ENCODE measurements around the gene ABRACL.

The ABRACL gene

DNA sequence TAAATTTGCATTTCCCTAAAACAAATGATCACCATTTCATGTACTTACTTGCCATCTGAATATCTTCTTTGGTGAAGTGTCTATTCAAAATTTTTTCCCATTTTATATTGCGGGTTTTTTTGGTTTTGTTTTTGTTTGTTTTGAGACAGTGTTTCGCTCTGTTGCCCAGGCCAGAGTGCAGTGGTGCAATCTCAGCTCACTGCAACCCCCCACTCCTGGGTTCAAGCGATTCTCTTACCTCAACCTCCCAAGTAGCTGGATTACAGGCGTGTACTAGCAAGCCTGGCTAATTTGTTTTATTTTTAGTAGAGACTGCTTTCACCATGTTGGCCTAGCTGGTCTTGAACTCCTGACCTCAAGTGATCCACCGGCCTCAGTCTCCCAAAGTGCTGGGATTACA is 31.4 kb upstream of the ABRACL start:
- no peak overlapping the region for H3K27ac ChIP-seq
- H3K4me3 ChIP-seq (IDR thresholded peaks at IDR 0.05; ENCODE audit: insufficient read depth, low read depth, low read length), result no peak overlapping the region
- H3K4me1 ChIP-seq (ENCODE audit: low read depth, poor library complexity, severe bottlenecking), result peaks cover 17% of the 10 kb centered on the region
- H4K20me1 ChIP-seq (ENCODE audit: insufficient read depth), result no peaks in the 10 kb centered on the region
- no peak overlapping the region for H3K4me2 ChIP-seq
- H3K9ac ChIP-seq, result no peak overlapping the region
- no peaks in the 10 kb centered on the region for H3K36me3 ChIP-seq (ENCODE audit: insufficient read depth)
- H2AFZ ChIP-seq (ENCODE audit: low read depth), result no peak overlapping the region
- H3K79me2 ChIP-seq (ENCODE audit: insufficient read depth, low read depth), result no peaks in the 10 kb centered on the region
- TF ChIP-seq CTCF (conservative IDR thresholded peaks at IDR 0.05; ENCODE audit: low read depth, low read length), result no peak
- H3K27me3 ChIP-seq (ENCODE audit: insufficient read depth, low read depth), result no peaks in the 10 kb centered on the region

GRCh38 chr6:138999949-139000725 is 28.4 kb upstream of the ABRACL start:
- Histone ChIP-seq H3K4me3 (IDR thresholded peaks at IDR 0.05; ENCODE audit: insufficient read depth, low read depth, low read length) (no peak overlapping the region), H3K9ac (no peak overlapping the region), H3K27ac (peak overlapping the region; percentile 16; the same call in 1 of the 2 replicates), H4K20me1 (ENCODE audit: insufficient read depth) (no peaks in the 10 kb centered on the region), H3K27me3 (ENCODE audit: insufficient read depth, low read depth) (no peaks in the 10 kb centered on the region), H3K36me3 (ENCODE audit: insufficient read depth) (no peaks in the 10 kb centered on the region), H3K4me2 (peak overlapping the region; percentile 52), H3K79me2 (ENCODE audit: insufficient read depth, low read depth) (no peaks in the 10 kb centered on the region), H3K4me1 (ENCODE audit: low read depth, poor library complexity, severe bottlenecking) (peaks cover 17% of the 10 kb centered on the region), H2AFZ (ENCODE audit: low read depth) (peak overlapping the region; percentile 52; the same call in 1 of the 2 replicates)
- TF ChIP-seq CTCF (conservative IDR thresholded peaks at IDR 0.05; ENCODE audit: low read depth, low read length), result no peak

GRCh38 chr6:139003751-139004150 is 24.8 kb upstream of the ABRACL start:
- Histone ChIP-seq H4K20me1 (ENCODE audit: insufficient read depth) (no peaks in the 10 kb centered on the region), H3K4me1 (ENCODE audit: low read depth, poor library complexity, severe bottlenecking) (peaks cover 17% of the 10 kb centered on the region), H3K27me3 (ENCODE audit: insufficient read depth, low read depth) (no peaks in the 10 kb centered on the region), H3K27ac (no peak overlapping the region), H3K4me3 (IDR thresholded peaks at IDR 0.05; ENCODE audit: insufficient read depth, low read depth, low read length) (no peak overlapping the region), H3K36me3 (ENCODE audit: insufficient read depth) (no peaks in the 10 kb centered on the region), H3K9ac (no peak overlapping the region), H2AFZ (ENCODE audit: low read depth) (no peak overlapping the region), H3K4me2 (no peak overlapping the region), H3K79me2 (ENCODE audit: insufficient read depth, low read depth) (no peaks in the 10 kb centered on the region)
- TF ChIP-seq CTCF (conservative IDR thresholded peaks at IDR 0.05; ENCODE audit: low read depth, low read length), result no peak

DNA sequence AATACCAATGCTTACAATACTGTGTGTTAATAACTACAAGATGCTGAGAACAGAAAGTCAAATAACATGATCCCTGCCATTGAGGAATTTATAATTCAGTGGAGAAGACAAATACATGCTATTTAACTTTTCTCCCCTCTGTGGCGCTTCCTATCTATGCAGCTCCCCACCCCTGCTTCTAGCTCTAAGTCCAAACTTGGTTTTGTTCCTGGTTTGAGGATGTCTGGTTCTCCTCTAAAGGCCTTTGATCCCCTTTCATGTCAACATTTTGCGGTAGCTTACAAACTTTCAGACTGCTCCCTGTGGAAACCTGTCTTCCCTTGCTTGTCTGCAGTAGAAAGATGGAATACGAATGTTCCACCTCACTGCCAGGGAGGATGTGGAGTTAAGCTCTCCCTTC is 22.1 kb upstream of the ABRACL start:
- H3K27ac ChIP-seq, result no peak overlapping the region
- H3K27me3 ChIP-seq (ENCODE audit: insufficient read depth, low read depth), result no peaks in the 10 kb centered on the region
- H3K9ac ChIP-seq, result no peak overlapping the region
- no peaks in the 10 kb centered on the region for H3K36me3 ChIP-seq (ENCODE audit: insufficient read depth)
- no peak overlapping the region for H2AFZ ChIP-seq (ENCODE audit: low read depth)
- no peak for TF ChIP-seq CTCF (conservative IDR thresholded peaks at IDR 0.05; ENCODE audit: low read depth, low read length)
- no peak overlapping the region for H3K4me3 ChIP-seq (IDR thresholded peaks at IDR 0.05; ENCODE audit: insufficient read depth, low read depth, low read length)
- no peaks in the 10 kb centered on the region for H4K20me1 ChIP-seq (ENCODE audit: insufficient read depth)
- H3K79me2 ChIP-seq (ENCODE audit: insufficient read depth, low read depth), result no peaks in the 10 kb centered on the region
- H3K4me2 ChIP-seq, result no peak overlapping the region
- no peaks in the 10 kb centered on the region for H3K4me1 ChIP-seq (ENCODE audit: low read depth, poor library complexity, severe bottlenecking)

Data from KMS-11 (cell line).